Measurements from ENCODE around the gene NKIRAS1.

Gene NKIRAS1

GRCh38 chr3:23867838-23868237 lies 49.0 kb downstream of the NKIRAS1 start:
- no peak for TF ChIP-seq CTCF (IDR thresholded peaks at IDR 0.05; ENCODE audit: borderline replicate concordance, control extremely low read depth, extremely low read depth, insufficient read depth, missing control alignments)
- in situ Hi-C loops (cut with MboI; ENCODE audit: low sequenced_read_pairs, unreplicated experiment): no loop called here
- no peak for DNase-seq (ENCODE audit: low spot score)

GRCh38 chr3:23867400-23867799 lies 49.4 kb downstream of the NKIRAS1 start:
- in situ Hi-C loops (cut with MboI; ENCODE audit: low sequenced_read_pairs, unreplicated experiment): no loop called here
- TF ChIP-seq CTCF (IDR thresholded peaks at IDR 0.05; ENCODE audit: borderline replicate concordance, control extremely low read depth, extremely low read depth, insufficient read depth, missing control alignments): peak; percentile 21

GRCh38 chr3:23865595-23866396 lies 51.0 kb downstream of the NKIRAS1 start:
- peak; percentile 48 for DNase-seq (ENCODE audit: low spot score)
- no peak for TF ChIP-seq CTCF (IDR thresholded peaks at IDR 0.05; ENCODE audit: borderline replicate concordance, control extremely low read depth, extremely low read depth, insufficient read depth, missing control alignments)
- in situ Hi-C loops (cut with MboI; ENCODE audit: low sequenced_read_pairs, unreplicated experiment): no loop called here

More at GRCh38 chr3:23867400-23867799, 49.4 kb downstream of the NKIRAS1 start:
- DNase-seq (ENCODE audit: low spot score): no peak

GRCh38 chr3:23864931-23865330 lies 51.9 kb downstream of the NKIRAS1 start:
- TF ChIP-seq CTCF (IDR thresholded peaks at IDR 0.05; ENCODE audit: borderline replicate concordance, control extremely low read depth, extremely low read depth, insufficient read depth, missing control alignments): no peak
- in situ Hi-C loops (cut with MboI; ENCODE audit: low sequenced_read_pairs, unreplicated experiment): no loop called here
- DNase-seq (ENCODE audit: low spot score): no peak

GRCh38 chr3:23863060-23863459 lies 53.7 kb downstream of the NKIRAS1 start:
- no peak for TF ChIP-seq CTCF (IDR thresholded peaks at IDR 0.05; ENCODE audit: borderline replicate concordance, control extremely low read depth, extremely low read depth, insufficient read depth, missing control alignments)

GRCh38 chr3:23861689-23862088 lies 55.1 kb downstream of the NKIRAS1 start:
- in situ Hi-C loops (cut with MboI; ENCODE audit: low sequenced_read_pairs, unreplicated experiment): no loop called here
- TF ChIP-seq CTCF (IDR thresholded peaks at IDR 0.05; ENCODE audit: borderline replicate concordance, control extremely low read depth, extremely low read depth, insufficient read depth, missing control alignments): no peak
- DNase-seq (ENCODE audit: low spot score): no peak

More at GRCh38 chr3:23863060-23863459, 53.7 kb downstream of the NKIRAS1 start:
- DNase-seq (ENCODE audit: low spot score): no peak
- in situ Hi-C loops (cut with MboI; ENCODE audit: low sequenced_read_pairs, unreplicated experiment): no loop called here
